Lower leg skin (tissue), 4 donors: ENCODE data around the gene C22orf23. TPM values are rescaled to one million over a fixed set of nuclear protein-coding genes. Genes with fewer than 3 reads are reported as not detected.

Source experiments
- DNase-seq, 2 donors: peaks; one replicate each; pipeline ENCODE4 v3.0.0-alpha.2; 2019; ENCODE audit warnings: low spot score in 2 of 2
- H3K4me3 ChIP-seq: fragments of 200-600 bp; sonication (generic); 2 replicates; pipeline ENCODE4 v1.5.1; 2017; ENCODE audit warnings: mild to moderate bottlenecking, low read depth; ENCODE audit not compliant: poor library complexity, severe bottlenecking
- CTCF ChIP-seq, 3 donors: fragments of 450-650 bp; IDR thresholded peaks; one replicate each; pipeline ENCODE4 v1.5.1; 2016; ENCODE audit warnings: antibody characterized with exemption in 3 of 3, mild to moderate bottlenecking in 3 of 3, moderate library complexity in 2 of 3
- POLR2A ChIP-seq, 2 donors: fragments of 450-650 bp; IDR thresholded peaks; one replicate each; pipeline ENCODE4 v1.6.1; 2016 to 2017; ENCODE audit warnings: antibody characterized with exemption in 2 of 2, mild to moderate bottlenecking in 1 of 2, moderate library complexity in 1 of 2
- WGBS, 2 donors: methylation state at CpG; one replicate each; pipeline ENCODE4 v1.1.5; 2018; 5-methylcytosine and 5-hydroxymethylcytosine counted together
- intact Hi-C: fragments of 100-400 bp; cut with DNase I; formaldehyde crosslinking; loops from one replicate; pipeline ENCODE4 v1.15.0; 2023; ENCODE audit warnings: low total_unique reads
- total RNA-seq, 4 donors: library from RNA; depleted of rRNA; stranded (reverse); fragments of >200 nt; gene quantifications; one replicate each; pipeline ENCODE4 v1.1.0, GENCODE V29; 2016

Gene C22orf23
- total RNA-seq, 4 donors from 2014 or later: not detected

- no peak for DNase-seq
- 71 to 72% methylated on average over 42 of the region's 42 CpGs for WGBS, 2 donors
- TF ChIP-seq CTCF (IDR thresholded peaks at IDR 0.05): no peak
- TF ChIP-seq POLR2A (IDR thresholded peaks at IDR 0.05): no peak
- intact Hi-C loops: no loop called here
- no peak within 1 kb of the TSS for H3K4me3 ChIP-seq
Measured at GRCh38 chr22:37983860-37984791, 30.7 kb upstream of the C22orf23 start, which contains the start of gene SOX10. SOX10 (minus strand) TSS chr22:37984555; CDS start chr22:37983784, 771 bp downstream.

GRCh38 chr22:37982938-37983859 is 29.8 kb upstream of the C22orf23 start:
- TF ChIP-seq CTCF (IDR thresholded peaks at IDR 0.05) (no peak), POLR2A (IDR thresholded peaks at IDR 0.05) (no peak)
- 67 to 73% methylated on average over 74 to 79 of the region's 84 CpGs for WGBS, 2 donors
- no peak for DNase-seq
- intact Hi-C loops: no loop called here
- no peak overlapping the region for H3K4me3 ChIP-seq

GRCh38 chr22:37982151-37982785 is 28.9 kb upstream of the C22orf23 start:
- WGBS, 2 donors: 60 to 69% methylated on average over 8 of the region's 8 CpGs
- TF ChIP-seq POLR2A (IDR thresholded peaks at IDR 0.05) (no peak), CTCF (IDR thresholded peaks at IDR 0.05) (no peak)
- no peak overlapping the region for H3K4me3 ChIP-seq

GRCh38 chr22:37981282-37982011 is 28.0 kb upstream of the C22orf23 start:
- TF ChIP-seq CTCF (IDR thresholded peaks at IDR 0.05): no peak
- no peak for TF ChIP-seq POLR2A (IDR thresholded peaks at IDR 0.05)

More at GRCh38 chr22:37982151-37982785, 28.9 kb upstream of the C22orf23 start:
- DNase-seq: no peak
- intact Hi-C loops: no loop called here

GRCh38 chr22:37979782-37980181 is 26.4 kb upstream of the C22orf23 start:
- intact Hi-C loops: no loop called here
- 76 to 80% methylated on average over 8 of the region's 8 CpGs for WGBS, 2 donors
- TF ChIP-seq POLR2A (IDR thresholded peaks at IDR 0.05) (no peak), CTCF (IDR thresholded peaks at IDR 0.05) (no peak)
- no peak overlapping the region for H3K4me3 ChIP-seq
- no peak for DNase-seq

More at GRCh38 chr22:37981282-37982011, 28.0 kb upstream of the C22orf23 start:
- H3K4me3 ChIP-seq: no peak overlapping the region
- no peak for DNase-seq
- intact Hi-C loops: no loop called here
- WGBS, 2 donors: 83 to 87% methylated on average over 5 to 6 of the region's 6 CpGs
